GM18526 (cell line): ENCODE measurements around the gene COL5A1.

Experiments used
- POLR2A ChIP-seq: IDR thresholded peaks from 3 replicates; pipeline ENCODE4 v1.6.1; 2011; ENCODE audit not compliant: insufficient read length; ENCODE audit errors: extremely low read depth

The COL5A1 gene

GRCh38 chr9:134863306-134863902 lies 221.8 kb downstream of the COL5A1 start:
- TF ChIP-seq POLR2A, result no peak

DNA sequence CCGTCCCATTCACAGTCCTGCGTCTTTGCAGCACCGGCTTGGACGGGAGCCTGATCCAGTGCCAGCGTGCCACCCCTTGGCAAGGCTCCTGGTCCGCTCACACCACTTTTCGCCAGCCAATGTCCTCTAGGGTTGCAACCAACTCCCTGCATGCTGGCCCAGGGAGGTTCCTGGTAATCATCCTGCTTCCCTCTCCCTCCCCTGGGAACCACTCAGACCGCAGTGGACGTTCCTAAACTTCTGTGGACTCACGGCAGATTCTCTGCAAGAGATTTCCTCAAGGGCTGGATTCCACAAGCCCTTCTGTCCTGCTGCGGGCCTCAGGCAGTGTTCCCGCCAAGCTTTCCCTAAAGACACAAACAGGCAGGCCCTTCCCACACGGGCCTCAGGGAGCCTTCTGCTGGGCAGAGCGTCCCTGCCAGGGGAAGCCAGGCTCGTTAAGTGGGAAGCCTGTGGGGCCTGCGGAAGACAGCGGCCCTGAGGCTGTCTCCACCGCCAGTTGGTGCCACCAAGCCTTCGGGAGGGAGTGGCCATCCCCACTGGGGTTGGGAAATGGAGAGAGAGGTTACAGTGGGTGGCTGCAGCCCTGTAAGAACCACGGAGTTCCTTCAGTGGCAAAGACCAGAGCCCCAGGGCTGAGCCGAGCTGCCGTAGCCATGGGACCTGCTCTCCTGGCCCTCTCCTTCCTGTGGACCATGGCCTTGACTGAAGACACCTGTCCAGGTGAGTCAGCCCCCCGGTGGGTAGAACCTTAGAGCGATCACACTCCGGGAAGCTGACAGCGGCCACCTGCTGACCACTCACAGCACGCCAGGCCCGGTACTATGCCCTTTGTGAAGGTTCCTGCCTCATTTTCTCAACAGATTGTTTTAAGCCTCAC lies 222.6 kb downstream of the COL5A1 start:
- TF ChIP-seq POLR2A, result no peak

- no peak for TF ChIP-seq POLR2A
These were observed 223.2 kb downstream of the COL5A1 start for GRCh38 chr9:134864821-134865190.

GRCh38 chr9:134867917-134868750 lies 226.5 kb downstream of the COL5A1 start:
- TF ChIP-seq POLR2A, result no peak

DNA sequence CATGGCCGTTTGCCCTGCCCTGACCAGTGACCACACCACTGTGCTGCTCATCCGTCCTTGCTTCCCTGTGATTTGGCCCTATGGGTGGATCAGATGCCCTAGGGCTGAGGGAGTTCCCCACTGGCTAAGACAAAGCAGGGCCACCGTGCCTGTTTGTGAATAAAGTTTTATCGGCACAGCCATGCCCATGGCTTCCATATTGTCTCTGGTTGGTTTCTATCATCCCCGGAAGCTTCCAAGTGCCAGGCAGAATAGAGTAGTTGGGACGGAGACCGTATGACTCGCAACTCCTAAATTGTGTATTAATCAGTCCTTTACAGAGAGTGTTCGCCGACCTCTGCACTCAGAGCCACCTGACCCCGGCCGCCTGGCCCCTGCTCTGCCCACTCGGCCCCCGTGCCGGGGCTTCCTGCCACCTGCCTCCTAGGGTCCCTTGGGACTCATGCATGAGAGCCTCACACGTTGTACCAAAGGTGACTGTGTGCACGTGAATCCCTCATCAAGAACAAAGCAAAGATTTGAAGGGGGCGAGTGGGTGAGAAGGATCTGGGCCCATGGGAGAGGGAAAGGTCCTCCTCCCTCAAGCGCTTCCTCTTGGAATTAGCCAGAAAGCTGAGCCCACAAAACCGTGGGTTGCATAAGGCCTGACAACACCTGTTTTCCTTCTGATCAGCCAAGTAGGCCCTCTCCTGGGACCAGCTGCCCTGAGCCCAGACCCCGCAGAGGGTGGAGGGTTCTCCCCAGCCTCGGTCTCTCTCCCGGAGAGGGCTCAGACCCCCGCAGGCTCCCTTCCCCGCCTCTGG lies 227.3 kb downstream of the COL5A1 start:
- no peak for TF ChIP-seq POLR2A

DNA sequence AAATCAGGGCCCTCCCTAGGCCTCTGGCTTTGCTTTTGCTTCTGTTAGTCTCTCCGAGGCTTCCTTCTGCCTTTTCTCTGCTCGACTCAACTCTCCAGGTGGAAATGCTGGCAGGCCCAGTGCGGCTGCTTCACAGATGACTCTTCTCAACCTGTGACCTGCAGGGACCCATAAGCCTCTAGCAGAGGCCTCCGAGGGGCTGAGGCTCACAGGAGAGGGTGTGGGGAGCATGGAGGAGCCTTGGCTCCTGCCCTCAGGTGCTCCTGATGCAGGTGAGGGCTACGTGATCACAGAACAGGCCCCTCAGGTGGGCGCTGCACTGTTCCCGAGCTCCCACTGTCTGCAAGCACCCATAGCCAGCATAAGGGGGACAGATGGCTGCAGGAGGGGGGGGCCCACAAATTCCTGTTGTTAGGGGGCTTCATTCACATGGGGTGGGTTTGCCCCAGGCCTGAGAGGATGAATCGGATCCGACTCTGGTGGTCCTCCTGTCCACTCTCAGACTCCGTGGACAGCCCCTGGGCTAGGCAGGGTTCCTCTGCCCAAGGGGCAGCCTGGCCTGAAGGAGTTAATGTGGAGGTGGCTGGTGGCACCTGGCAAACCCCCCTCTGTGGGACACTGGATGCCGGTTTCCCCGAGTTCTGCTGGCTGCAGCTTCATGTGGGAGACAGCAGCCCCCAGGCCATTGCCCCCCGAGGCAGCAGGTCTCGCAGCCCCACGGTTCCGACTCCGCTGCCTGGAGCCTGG lies 228.1 kb downstream of the COL5A1 start:
- no peak for TF ChIP-seq POLR2A

DNA sequence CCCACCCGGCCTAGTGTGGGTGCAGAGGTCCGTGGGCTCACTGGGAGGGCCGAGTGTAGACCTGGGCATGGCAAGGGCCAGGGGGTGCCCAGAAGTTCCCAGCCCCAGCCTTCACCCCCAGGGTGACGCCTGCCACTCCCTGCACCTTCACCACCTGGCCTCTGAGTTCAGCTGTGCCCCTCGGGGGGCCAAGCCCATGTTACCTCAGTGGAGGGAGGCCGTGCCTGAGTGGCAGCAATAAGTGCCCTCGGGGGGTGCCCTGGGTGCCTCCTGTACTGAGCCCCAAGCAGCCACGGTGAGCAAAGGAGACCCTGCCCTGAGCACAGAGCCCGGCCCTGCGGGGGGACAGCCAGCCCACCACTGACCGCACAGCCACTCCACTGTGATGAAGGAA lies 228.7 kb downstream of the COL5A1 start:
- no peak for TF ChIP-seq POLR2A

DNA sequence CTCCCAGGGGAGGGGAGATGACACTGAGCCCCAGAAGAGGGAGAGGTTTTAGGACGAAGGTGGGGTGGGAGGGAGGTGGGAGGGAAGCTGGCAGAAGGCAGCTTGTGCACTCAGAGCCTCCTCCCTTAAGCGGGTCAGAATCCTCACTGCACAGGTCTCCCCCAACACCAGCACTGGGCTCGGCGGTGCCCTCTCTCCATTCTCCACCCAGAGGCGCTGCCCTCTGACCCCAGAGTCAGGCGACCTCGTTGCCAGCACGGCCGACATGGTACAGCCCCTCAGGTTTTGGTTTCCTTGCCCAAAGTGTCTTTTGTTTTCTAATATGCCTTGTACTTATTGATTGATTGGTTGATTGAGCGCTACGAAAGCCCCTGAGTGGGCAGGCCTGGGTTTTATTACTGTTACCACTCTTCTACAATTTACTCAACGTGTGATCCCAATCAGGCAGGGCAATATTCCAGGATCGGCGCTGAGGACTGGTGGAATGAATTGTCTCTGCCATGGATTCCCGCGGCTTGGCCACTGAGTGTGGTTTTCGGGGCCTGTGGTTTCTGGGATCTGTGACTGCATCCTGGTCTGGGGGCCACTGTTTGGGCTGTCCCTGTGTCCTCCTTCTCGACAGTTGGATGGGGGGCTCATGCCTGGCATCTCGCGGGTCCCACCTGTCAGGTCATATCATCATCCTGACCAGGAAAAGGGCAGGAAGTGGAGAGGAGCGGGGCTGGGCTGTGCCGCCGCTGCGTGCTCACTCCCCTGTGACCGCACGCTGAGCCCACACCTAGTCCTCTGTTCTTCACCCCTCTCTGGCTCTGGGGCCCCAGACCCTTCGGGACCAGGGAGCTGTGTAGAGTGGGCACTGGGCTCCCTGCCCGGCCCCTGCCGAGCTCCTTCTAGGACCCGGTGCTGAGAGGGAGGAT lies 229.4 kb downstream of the COL5A1 start:
- no peak for TF ChIP-seq POLR2A

DNA sequence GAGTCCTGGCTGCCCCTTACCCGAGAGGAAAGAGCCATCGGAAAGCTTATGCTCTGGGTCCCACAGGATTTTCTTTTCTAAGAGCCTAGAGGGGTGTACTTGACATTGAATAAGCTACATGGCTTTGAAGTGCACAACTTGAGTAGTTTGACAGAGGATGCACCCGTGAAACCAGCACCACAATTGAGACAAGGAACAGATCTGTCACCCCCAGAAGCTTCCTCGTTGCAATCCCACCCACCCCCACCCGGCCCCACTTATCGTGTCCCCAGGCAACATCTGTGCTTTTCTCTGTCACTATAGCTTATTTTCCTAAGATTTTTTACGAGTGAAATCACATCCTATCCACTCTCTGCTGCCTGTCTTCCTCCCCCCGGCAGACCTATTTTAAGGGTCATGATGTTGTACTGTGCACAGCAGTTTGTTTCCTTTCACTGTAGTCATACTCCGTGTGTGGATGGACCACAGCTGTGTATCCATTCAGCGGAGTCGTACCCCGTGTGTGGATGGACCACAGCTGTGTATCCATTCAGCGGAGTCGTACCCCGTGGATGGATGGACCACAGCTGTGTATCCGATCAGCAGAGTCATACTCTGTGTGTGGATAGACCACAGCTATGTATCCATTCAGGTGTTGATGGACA lies 230.2 kb downstream of the COL5A1 start:
- TF ChIP-seq POLR2A, result no peak

DNA sequence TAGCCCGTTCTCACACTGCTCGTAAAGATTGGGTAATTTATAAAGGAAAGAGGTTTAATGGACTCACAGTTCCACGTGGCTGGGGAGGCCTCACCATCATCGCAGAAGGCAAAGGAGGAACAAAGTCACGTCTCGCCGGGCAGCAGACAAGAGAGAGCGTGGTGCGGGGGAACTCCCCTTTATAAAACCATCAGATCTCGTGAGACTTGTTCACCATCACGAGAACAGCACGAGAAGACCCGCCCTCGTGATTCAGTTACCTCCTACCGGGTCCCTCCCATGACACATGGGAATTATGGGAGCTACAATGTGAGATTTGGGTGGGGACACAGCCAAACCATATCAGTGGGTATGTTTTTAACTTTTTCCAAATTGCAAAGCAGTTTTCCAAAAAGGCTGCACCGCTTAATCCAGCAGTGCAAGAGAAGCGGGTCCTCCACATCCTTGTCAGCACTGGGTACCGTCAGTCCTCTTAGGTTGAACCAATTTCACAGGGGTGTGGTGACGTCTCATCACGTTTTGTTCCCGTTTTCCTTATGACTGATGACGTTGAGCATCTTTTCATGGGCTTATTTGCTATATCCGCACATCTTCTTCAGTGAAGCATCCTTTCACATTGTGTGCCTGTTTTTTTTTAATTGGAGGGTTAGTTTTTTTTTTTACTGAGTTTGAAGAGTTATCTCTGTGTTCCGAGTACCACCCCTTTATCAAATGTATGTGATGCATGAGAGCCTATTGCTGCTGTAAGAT lies 231.1 kb downstream of the COL5A1 start:
- no peak for TF ChIP-seq POLR2A

GRCh38 chr9:134875371-134875770 lies 233.8 kb downstream of the COL5A1 start:
- no peak for TF ChIP-seq POLR2A

GRCh38 chr9:134877541-134877940 lies 235.9 kb downstream of the COL5A1 start:
- no peak for TF ChIP-seq POLR2A
